Amygdala (tissue), 56 donors: ENCODE results near the gene CATSPER1.

Experiments
- DNase-seq, 56 donors: peaks; one replicate each; lab custom pipeline; 2025; lab: John Stamatoyannopoulos, UW

The CATSPER1 gene

GRCh38 chr11:66006134-66006890, 20.0 kb downstream of the CATSPER1 start:
- DNase-seq = no peak

GRCh38 chr11:66004186-66004585, 22.1 kb downstream of the CATSPER1 start:
- DNase-seq = no peak

GRCh38 chr11:66003291-66003690, 23.0 kb downstream of the CATSPER1 start:
- no peak for DNase-seq

- DNase-seq = peak in 15 of 56 donors; percentile 16 to 85 (median 61)
These were observed 23.5 kb downstream of the CATSPER1 start for GRCh38 chr11:66002648-66003225.

- peak; percentile 46 to 100 (median 97) for DNase-seq
These were observed 24.2 kb downstream of the CATSPER1 start, which contains the start of the genes BANF1 and EIF1AD for GRCh38 chr11:66001942-66002647. TSS of gene BANF1 (plus strand) at chr11:66002503. CDS start at chr11:66003251, 748 bp downstream. TSS of gene EIF1AD (minus strand) at chr11:66002157. CDS start at chr11:66000389, 1,768 bp downstream.

GRCh38 chr11:65997286-65997685, 29.0 kb downstream of the CATSPER1 start:
- no peak for DNase-seq

- DNase-seq = no peak
These were observed 34.2 kb downstream of the CATSPER1 start for GRCh38 chr11:65992056-65992455.

GRCh38 chr11:65988791-65989592, 37.3 kb downstream of the CATSPER1 start:
- DNase-seq = peak; percentile 9 to 98 (median 78)

- DNase-seq = no peak
These were observed 38.9 kb downstream of the CATSPER1 start for GRCh38 chr11:65987336-65987735.

GRCh38 chr11:65983589-65983987, 42.7 kb downstream of the CATSPER1 start:
- DNase-seq = no peak

GRCh38 chr11:65982824-65983588, 43.3 kb downstream of the CATSPER1 start:
- DNase-seq = no peak

- DNase-seq = no peak
These were observed 44.1 kb downstream of the CATSPER1 start for GRCh38 chr11:65981972-65982823.

- DNase-seq = no peak
These were observed 45.1 kb downstream of the CATSPER1 start for GRCh38 chr11:65981101-65981740.

GRCh38 chr11:65979261-65979759, 47.0 kb downstream of the CATSPER1 start:
- DNase-seq = no peak

GRCh38 chr11:65978391-65979238, 47.7 kb downstream of the CATSPER1 start:
- no peak for DNase-seq

- no peak for DNase-seq
These were observed 48.5 kb downstream of the CATSPER1 start for GRCh38 chr11:65977621-65978390.
